Fibroblast of the aortic adventitia (primary cell): ENCODE results near the gene FGA. TPM values are rescaled to one million over a fixed set of nuclear protein-coding genes. Genes with fewer than 3 reads are reported as not detected.

Experiments
- DNase-seq: peaks from one replicate; pipeline ENCODE4 v3.0.0-alpha.2; 2010; ENCODE audit warnings: low read depth
- H3K4me3 ChIP-seq: 2 replicates; pipeline ENCODE4 v1.5.1; 2011; ENCODE audit warnings: low read depth, mild to moderate bottlenecking, control low read depth, low read length, moderate library complexity
- CTCF ChIP-seq: IDR thresholded peaks from 2 replicates; pipeline ENCODE4 v1.5.1; 2011; ENCODE audit warnings: mild to moderate bottlenecking, low read length, control low read depth, inconsistent platforms; ENCODE audit not compliant: insufficient read depth
- total RNA-seq: library from RNA; depleted of rRNA; stranded (reverse); fragments of >200 nt; gene quantifications from 2 replicates; pipeline ENCODE4 v1.2.3, GENCODE V29; 2012; ENCODE audit warnings: low replicate concordance

Gene FGA
- not detected in 2 replicates for total RNA-seq

GRCh38 chr4:154590329-154591006 is at the start of gene FGA:
Gene FGA, minus strand, starts transcription at chr4:154590742. Its CDS starts 55 bp downstream, at chr4:154590687.
- DNase-seq = no peak
- H3K4me3 ChIP-seq = no peak within 1 kb of the TSS
- no peak for TF ChIP-seq CTCF

- no peak for DNase-seq
- no peak for TF ChIP-seq CTCF
- H3K4me3 ChIP-seq = no peak overlapping the region
Observed at GRCh38 chr4:154634058-154634457, 43.5 kb upstream of the FGA start.

- no peak for DNase-seq
- H3K4me3 ChIP-seq = no peak overlapping the region
- TF ChIP-seq CTCF = no peak
Observed at GRCh38 chr4:154631828-154632227, 41.3 kb upstream of the FGA start.

GRCh38 chr4:154630324-154630723 is 39.8 kb upstream of the FGA start:
- no peak for TF ChIP-seq CTCF
- H3K4me3 ChIP-seq = no peak overlapping the region
- no peak for DNase-seq

- TF ChIP-seq CTCF = peak; percentile 54
- H3K4me3 ChIP-seq = peak overlapping the region; percentile 33
- DNase-seq = peak; percentile 16
Observed at GRCh38 chr4:154626793-154627484, 36.4 kb upstream of the FGA start.

- no peak for TF ChIP-seq CTCF
Observed at GRCh38 chr4:154625971-154626370, 35.4 kb upstream of the FGA start.

More at GRCh38 chr4:154625971-154626370, 35.4 kb upstream of the FGA start:
- DNase-seq = no peak
- H3K4me3 ChIP-seq = no peak overlapping the region
